ENCODE results near the gene CISTR.
A peak's percentile ranks its signal among the peaks of the same experiment; 100 is the strongest.

Gene CISTR

GRCh38 chr12:53743266-53744129 lies 8.3 kb downstream of the CISTR start:
- Histone ChIP-seq H3K4me1 (ENCODE audit: insufficient read depth, poor library complexity, severe bottlenecking) (no peaks in the 10 kb centered on the region), H3K9me3 (ENCODE audit: severe bottlenecking) (no peaks in the 10 kb centered on the region), H3K27ac (ENCODE audit: poor library complexity, severe bottlenecking) (no peak overlapping the region), H3K27me3 (ENCODE audit: insufficient read depth, poor library complexity, severe bottlenecking) (peaks cover 34% of the 10 kb centered on the region), H3K4me3 (ENCODE audit: severe bottlenecking) (no peak overlapping the region), H3K36me3 (ENCODE audit: low read depth) (no peaks in the 10 kb centered on the region)
- TF ChIP-seq, protein P1, sequence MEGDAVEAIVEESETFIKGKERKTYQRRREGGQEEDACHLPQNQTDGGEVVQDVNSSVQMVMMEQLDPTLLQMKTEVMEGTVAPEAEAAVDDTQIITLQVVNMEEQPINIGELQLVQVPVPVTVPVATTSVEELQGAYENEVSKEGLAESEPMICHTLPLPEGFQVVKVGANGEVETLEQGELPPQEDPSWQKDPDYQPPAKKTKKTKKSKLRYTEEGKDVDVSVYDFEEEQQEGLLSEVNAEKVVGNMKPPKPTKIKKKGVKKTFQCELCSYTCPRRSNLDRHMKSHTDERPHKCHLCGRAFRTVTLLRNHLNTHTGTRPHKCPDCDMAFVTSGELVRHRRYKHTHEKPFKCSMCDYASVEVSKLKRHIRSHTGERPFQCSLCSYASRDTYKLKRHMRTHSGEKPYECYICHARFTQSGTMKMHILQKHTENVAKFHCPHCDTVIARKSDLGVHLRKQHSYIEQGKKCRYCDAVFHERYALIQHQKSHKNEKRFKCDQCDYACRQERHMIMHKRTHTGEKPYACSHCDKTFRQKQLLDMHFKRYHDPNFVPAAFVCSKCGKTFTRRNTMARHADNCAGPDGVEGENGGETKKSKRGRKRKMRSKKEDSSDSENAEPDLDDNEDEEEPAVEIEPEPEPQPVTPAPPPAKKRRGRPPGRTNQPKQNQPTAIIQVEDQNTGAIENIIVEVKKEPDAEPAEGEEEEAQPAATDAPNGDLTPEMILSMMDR (IDR thresholded peaks at IDR 0.05; ENCODE audit: poor library complexity, severe bottlenecking) = peak; percentile 93
- ATAC-seq (ENCODE audit: low read depth) (peak; percentile 52), DNase-seq (ENCODE audit: low spot score) (no peak)

DNA sequence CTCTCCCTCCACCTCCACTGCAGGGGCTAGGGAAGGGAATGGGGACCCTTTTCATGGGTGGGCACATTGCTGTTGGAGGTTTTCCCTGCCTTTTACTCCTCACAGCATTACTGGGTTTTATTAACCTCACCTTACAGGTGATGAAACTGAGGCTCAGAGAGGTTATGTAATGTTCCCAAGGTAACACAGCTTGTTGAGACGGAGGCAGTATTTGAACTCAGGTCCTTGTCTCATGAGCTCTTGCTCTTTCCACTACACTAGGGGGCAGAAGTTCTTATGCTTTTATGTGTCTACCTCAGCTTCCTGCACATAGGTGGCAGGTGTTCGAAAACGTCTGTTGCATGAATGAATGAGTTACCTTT lies 11.7 kb downstream of the CISTR start:
- H3K4me1 ChIP-seq (ENCODE audit: insufficient read depth, poor library complexity, severe bottlenecking) = no peaks in the 10 kb centered on the region
- ATAC-seq (ENCODE audit: low read depth) (no peak), DNase-seq (ENCODE audit: low spot score) (no peak)
- no peak overlapping the region for H3K4me3 ChIP-seq (ENCODE audit: severe bottlenecking)
- TF ChIP-seq, protein P1 (IDR thresholded peaks at IDR 0.05; ENCODE audit: poor library complexity, severe bottlenecking) = no peak
- H3K27me3 ChIP-seq (ENCODE audit: insufficient read depth, poor library complexity, severe bottlenecking) = peaks cover 19% of the 10 kb centered on the region
- no peak overlapping the region for H3K27ac ChIP-seq (ENCODE audit: poor library complexity, severe bottlenecking)
- H3K9me3 ChIP-seq (ENCODE audit: severe bottlenecking) = no peaks in the 10 kb centered on the region
- H3K36me3 ChIP-seq (ENCODE audit: low read depth) = no peaks in the 10 kb centered on the region

GRCh38 chr12:53739214-53740129 lies 12.3 kb downstream of the CISTR start:
- peaks cover 19% of the 10 kb centered on the region for H3K27me3 ChIP-seq (ENCODE audit: insufficient read depth, poor library complexity, severe bottlenecking)
- ATAC-seq (ENCODE audit: low read depth) = no peak
- H3K36me3 ChIP-seq (ENCODE audit: low read depth) = no peaks in the 10 kb centered on the region
- no peak overlapping the region for H3K4me3 ChIP-seq (ENCODE audit: severe bottlenecking)
- no peak for DNase-seq (ENCODE audit: low spot score)
- H3K4me1 ChIP-seq (ENCODE audit: insufficient read depth, poor library complexity, severe bottlenecking) = no peaks in the 10 kb centered on the region
- H3K9me3 ChIP-seq (ENCODE audit: severe bottlenecking) = no peaks in the 10 kb centered on the region
- TF ChIP-seq, protein P1 (IDR thresholded peaks at IDR 0.05; ENCODE audit: poor library complexity, severe bottlenecking) = no peak
- H3K27ac ChIP-seq (ENCODE audit: poor library complexity, severe bottlenecking) = no peak overlapping the region

GRCh38 chr12:53738406-53739213 lies 13.2 kb downstream of the CISTR start:
- TF ChIP-seq, protein P1 (IDR thresholded peaks at IDR 0.05; ENCODE audit: poor library complexity, severe bottlenecking) = no peak
- H3K4me1 ChIP-seq (ENCODE audit: insufficient read depth, poor library complexity, severe bottlenecking) = no peaks in the 10 kb centered on the region
- no peak for ATAC-seq (ENCODE audit: low read depth)
- peaks cover 19% of the 10 kb centered on the region for H3K27me3 ChIP-seq (ENCODE audit: insufficient read depth, poor library complexity, severe bottlenecking)
- no peaks in the 10 kb centered on the region for H3K9me3 ChIP-seq (ENCODE audit: severe bottlenecking)
- no peaks in the 10 kb centered on the region for H3K36me3 ChIP-seq (ENCODE audit: low read depth)
- H3K4me3 ChIP-seq (ENCODE audit: severe bottlenecking) = no peak overlapping the region
- H3K27ac ChIP-seq (ENCODE audit: poor library complexity, severe bottlenecking) = no peak overlapping the region
- no peak for DNase-seq (ENCODE audit: low spot score)
